WTC11 (cell line): ENCODE results near the gene PGBD1. TPM values are rescaled to one million over a fixed set of nuclear protein-coding genes. Genes with fewer than 3 reads are reported as not detected.

ENCODE experiments used
- ATAC-seq: fragments of 200-7000 bp; cut with Tn5 transposase; 2 replicates; pipeline ENCODE4 v1.10.0; 2021; ENCODE audit warnings: mild to moderate bottlenecking, moderate library complexity
- CTCF ChIA-PET: fragments of 300-600 bp; sonication (Branson Sonifier 250); formaldehyde crosslinking; loops from one replicate; lab custom pipeline; 2021; ENCODE audit warnings: antibody characterized with exemption; lab: Charles Lee
- POLR2A ChIA-PET: fragments of 350-600 bp; sonication (Branson Sonifier 250); formaldehyde crosslinking; loops from one replicate; lab custom pipeline; 2021; ENCODE audit warnings: antibody characterized with exemption; lab: Charles Lee
- DNase-seq: peaks from one replicate; pipeline ENCODE4 v3.0.0; 2021; ENCODE audit warnings: low spot score
- H3K27ac Mint-ChIP-seq: 2 replicates; pipeline ENCODE4 v1.8.0; 2021; ENCODE audit warnings: mixed read lengths
- H3K27me3 Mint-ChIP-seq: 2 replicates; pipeline ENCODE4 v1.8.0; 2021; ENCODE audit warnings: low read depth, mild to moderate bottlenecking, moderate library complexity, mixed read lengths
- H3K36me3 Mint-ChIP-seq: 2 replicates; pipeline ENCODE4 v1.8.0; 2021; ENCODE audit warnings: mixed read lengths
- H3K4me1 Mint-ChIP-seq: 2 replicates; pipeline ENCODE4 v1.8.0; 2022; ENCODE audit warnings: mixed read lengths
- H3K4me3 Mint-ChIP-seq: 2 replicates; pipeline ENCODE4 v1.8.0; 2021; ENCODE audit warnings: mild to moderate bottlenecking, moderate library complexity, mixed read lengths
- H3K9me3 Mint-ChIP-seq: 2 replicates; pipeline ENCODE4 v1.8.0; 2021; ENCODE audit warnings: mixed read lengths
- ESRRA ChIP-seq: sonication (generic); formaldehyde crosslinking; IDR thresholded peaks from 2 replicates; pipeline ENCODE4 v1.8.1; 2022; ENCODE audit warnings: mild to moderate bottlenecking, missing genetic modification reagents, borderline replicate concordance
- IRF2 ChIP-seq: sonication (generic); formaldehyde crosslinking; IDR thresholded peaks from 2 replicates; pipeline ENCODE4 v1.8.0; 2022; ENCODE audit warnings: low read depth, missing genetic modification reagents, borderline replicate concordance
- JUN ChIP-seq: sonication (generic); formaldehyde crosslinking; IDR thresholded peaks from 2 replicates; pipeline ENCODE4 v1.8.0; 2023; ENCODE audit warnings: mild to moderate bottlenecking, missing genetic modification reagents
- MYBL2 ChIP-seq: sonication (generic); formaldehyde crosslinking; IDR thresholded peaks from 2 replicates; pipeline ENCODE4 v1.8.1; 2023; ENCODE audit warnings: mild to moderate bottlenecking, moderate library complexity, missing genetic modification reagents
- NFATC4 ChIP-seq: fragments of 250-450 bp; sonication (Bioruptor Pico); IDR thresholded peaks from 2 replicates; pipeline ENCODE4 v1.9.0; 2021; ENCODE audit warnings: mild to moderate bottlenecking
- PRRX2 ChIP-seq: fragments of 250-450 bp; sonication (Bioruptor Pico); IDR thresholded peaks from 2 replicates; pipeline ENCODE4 v1.8.0; 2021; ENCODE audit warnings: mild to moderate bottlenecking
- SOX15 ChIP-seq: fragments of 250-450 bp; sonication (Bioruptor Pico); IDR thresholded peaks from 2 replicates; pipeline ENCODE4 v1.9.0; 2021; ENCODE audit warnings: mild to moderate bottlenecking
- SP1 ChIP-seq: sonication (generic); formaldehyde crosslinking; conservative IDR thresholded peaks from 2 replicates; pipeline ENCODE4 v1.8.1; 2022; ENCODE audit warnings: missing genetic modification reagents
- TCF7 ChIP-seq: sonication (generic); formaldehyde crosslinking; IDR thresholded peaks from 2 replicates; pipeline ENCODE4 v1.8.0; 2022; ENCODE audit warnings: mild to moderate bottlenecking, low read depth, missing genetic modification reagents, moderate library complexity
- TEAD4 ChIP-seq: sonication (generic); formaldehyde crosslinking; IDR thresholded peaks from 2 replicates; pipeline ENCODE4 v1.8.0; 2022; ENCODE audit warnings: mild to moderate bottlenecking, missing genetic modification reagents
- ZBTB21 ChIP-seq: sonication (generic); formaldehyde crosslinking; IDR thresholded peaks from 2 replicates; pipeline ENCODE4 v1.8.1; 2023; ENCODE audit warnings: mild to moderate bottlenecking, missing genetic modification reagents, borderline replicate concordance
- ZNF138 ChIP-seq: sonication (generic); formaldehyde crosslinking; conservative IDR thresholded peaks from 2 replicates; pipeline ENCODE4 v1.8.1; 2022; ENCODE audit warnings: mild to moderate bottlenecking, moderate library complexity, missing genetic modification reagents
- ZNF232 ChIP-seq: sonication (generic); formaldehyde crosslinking; IDR thresholded peaks from 2 replicates; pipeline ENCODE4 v1.8.0; 2022; ENCODE audit warnings: mild to moderate bottlenecking, missing genetic modification reagents
- ZNF416 ChIP-seq: fragments of 250-450 bp; sonication (Bioruptor Pico); IDR thresholded peaks from 2 replicates; pipeline ENCODE4 v1.9.0; 2021; ENCODE audit warnings: mild to moderate bottlenecking, inconsistent platforms
- total RNA-seq: library from RNA; stranded (reverse); gene quantifications from 3 replicates; pipeline ENCODE4 v1.2.3, GENCODE V29; 2021
- TF ChIP-seq, protein P1 (sequence below): fragments of 250-450 bp; sonication (Bioruptor Pico); conservative IDR thresholded peaks from 2 replicates; pipeline ENCODE4 v1.9.0; 2021; ENCODE audit warnings: mild to moderate bottlenecking
- TF ChIP-seq, protein P2 (sequence below): sonication (generic); formaldehyde crosslinking; IDR thresholded peaks from 2 replicates; pipeline ENCODE4 v1.8.1; 2023; ENCODE audit warnings: mild to moderate bottlenecking, missing genetic modification reagents
- TF ChIP-seq, protein P3 (sequence below): fragments of 200-600 bp; IDR thresholded peaks from 2 replicates; pipeline ENCODE4 v1.8.0; 2022; ENCODE audit warnings: antibody characterized with exemption
- TF ChIP-seq, protein P4 (sequence below): fragments of 250-450 bp; sonication (Bioruptor Pico); IDR thresholded peaks from 2 replicates; pipeline ENCODE4 v1.9.0; 2021; ENCODE audit warnings: mild to moderate bottlenecking
- TF ChIP-seq, protein P5 (sequence below): sonication (generic); formaldehyde crosslinking; conservative IDR thresholded peaks from 2 replicates; pipeline ENCODE4 v1.8.1; 2023; ENCODE audit warnings: mild to moderate bottlenecking, low read depth, missing genetic modification reagents, moderate library complexity
- TF ChIP-seq, protein P6 (sequence below): sonication (generic); formaldehyde crosslinking; IDR thresholded peaks from 2 replicates; pipeline ENCODE4 v1.8.0; 2023; ENCODE audit warnings: missing genetic modification reagents

Gene PGBD1
- total RNA-seq, 1 experiment from 2014 or later: 6.9 TPM

DNA sequence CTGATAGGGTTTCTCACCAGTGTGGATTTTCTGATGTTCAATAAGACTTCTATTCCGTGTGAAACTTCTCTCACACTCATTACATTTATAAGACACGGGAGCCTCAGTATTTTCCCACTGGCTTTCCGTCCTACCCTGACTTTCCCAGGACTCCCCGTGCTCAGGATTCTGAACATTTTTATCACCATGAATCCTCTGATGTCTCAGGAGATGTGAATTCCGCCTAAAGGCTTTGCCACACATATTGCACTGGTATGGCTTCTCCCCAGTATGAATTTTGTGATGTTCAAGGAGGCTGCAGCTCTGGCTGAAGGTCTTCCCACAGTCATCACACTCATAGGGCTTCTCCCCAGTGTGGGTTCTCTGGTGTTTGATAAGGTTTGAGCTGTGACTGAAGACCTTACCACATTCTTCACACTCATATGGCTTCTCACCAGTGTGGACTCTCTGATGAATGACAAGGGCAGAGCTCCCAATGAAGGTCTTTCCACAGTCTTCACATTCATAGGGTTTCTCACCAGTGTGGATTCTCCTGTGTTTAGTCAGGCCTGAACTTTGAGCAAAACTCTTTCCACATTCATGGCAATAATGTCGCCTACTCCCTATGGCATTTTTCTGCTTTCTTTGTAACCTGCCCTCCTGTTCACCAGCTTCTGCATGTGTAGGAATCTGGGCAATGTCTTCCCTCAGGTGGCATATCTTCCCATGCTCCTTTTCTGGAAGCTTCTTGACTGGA lies 36.0 kb upstream of the PGBD1 start:
- ChIA-PET CTCF (no interaction called here), POLR2A (no interaction called here)
- H3K4me3 Mint-ChIP-seq: no peak overlapping the region
- H3K36me3 Mint-ChIP-seq: peaks cover 37% of the 10 kb centered on the region
- ATAC-seq: no peak
- H3K4me1 Mint-ChIP-seq: no peaks in the 10 kb centered on the region
- TF ChIP-seq SP1 (CRISPR knock-in tag): no peak
- TF ChIP-seq, protein P1, sequence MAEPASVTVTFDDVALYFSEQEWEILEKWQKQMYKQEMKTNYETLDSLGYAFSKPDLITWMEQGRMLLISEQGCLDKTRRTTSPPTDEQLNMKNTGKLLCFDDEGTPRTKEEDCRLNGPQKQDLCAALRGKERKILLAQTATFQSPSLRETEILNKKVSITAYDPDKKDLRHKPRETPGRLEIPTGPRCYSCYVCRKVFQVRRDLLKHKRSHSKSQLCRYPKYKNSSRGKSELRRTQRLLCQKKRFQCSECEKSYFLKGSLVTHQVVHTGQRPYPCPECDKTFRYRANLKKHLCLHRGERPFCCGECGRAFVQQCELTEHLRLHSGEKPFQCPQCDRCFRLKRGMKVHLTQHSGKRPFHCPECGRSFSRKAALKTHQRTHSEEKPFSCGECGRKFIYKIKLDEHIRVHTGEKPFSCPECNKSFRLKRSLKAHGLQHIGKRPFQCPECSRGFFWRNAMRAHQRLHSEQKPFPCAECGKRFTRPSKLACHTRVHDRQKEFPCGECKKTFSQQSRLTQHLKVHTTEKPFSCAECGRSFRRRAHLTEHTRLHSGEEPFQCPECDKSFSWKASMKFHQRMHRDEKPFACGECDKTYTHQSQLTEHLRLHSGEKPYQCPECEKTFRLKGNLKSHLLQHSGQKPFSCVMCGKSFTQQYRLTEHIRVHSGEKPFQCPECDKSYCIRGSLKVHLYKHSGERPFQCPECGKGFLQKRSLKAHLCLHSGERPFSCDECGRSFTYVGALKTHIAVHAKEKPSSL (CRISPR knock-in tag): no peak
- no peak for TF ChIP-seq ESRRA (CRISPR knock-in tag)
- TF ChIP-seq ZNF138 (CRISPR knock-in tag): no peak
- TF ChIP-seq, protein P2, sequence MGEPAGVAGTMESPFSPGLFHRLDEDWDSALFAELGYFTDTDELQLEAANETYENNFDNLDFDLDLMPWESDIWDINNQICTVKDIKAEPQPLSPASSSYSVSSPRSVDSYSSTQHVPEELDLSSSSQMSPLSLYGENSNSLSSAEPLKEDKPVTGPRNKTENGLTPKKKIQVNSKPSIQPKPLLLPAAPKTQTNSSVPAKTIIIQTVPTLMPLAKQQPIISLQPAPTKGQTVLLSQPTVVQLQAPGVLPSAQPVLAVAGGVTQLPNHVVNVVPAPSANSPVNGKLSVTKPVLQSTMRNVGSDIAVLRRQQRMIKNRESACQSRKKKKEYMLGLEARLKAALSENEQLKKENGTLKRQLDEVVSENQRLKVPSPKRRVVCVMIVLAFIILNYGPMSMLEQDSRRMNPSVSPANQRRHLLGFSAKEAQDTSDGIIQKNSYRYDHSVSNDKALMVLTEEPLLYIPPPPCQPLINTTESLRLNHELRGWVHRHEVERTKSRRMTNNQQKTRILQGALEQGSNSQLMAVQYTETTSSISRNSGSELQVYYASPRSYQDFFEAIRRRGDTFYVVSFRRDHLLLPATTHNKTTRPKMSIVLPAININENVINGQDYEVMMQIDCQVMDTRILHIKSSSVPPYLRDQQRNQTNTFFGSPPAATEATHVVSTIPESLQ (CRISPR knock-in tag): no peak
- TF ChIP-seq, protein P3, sequence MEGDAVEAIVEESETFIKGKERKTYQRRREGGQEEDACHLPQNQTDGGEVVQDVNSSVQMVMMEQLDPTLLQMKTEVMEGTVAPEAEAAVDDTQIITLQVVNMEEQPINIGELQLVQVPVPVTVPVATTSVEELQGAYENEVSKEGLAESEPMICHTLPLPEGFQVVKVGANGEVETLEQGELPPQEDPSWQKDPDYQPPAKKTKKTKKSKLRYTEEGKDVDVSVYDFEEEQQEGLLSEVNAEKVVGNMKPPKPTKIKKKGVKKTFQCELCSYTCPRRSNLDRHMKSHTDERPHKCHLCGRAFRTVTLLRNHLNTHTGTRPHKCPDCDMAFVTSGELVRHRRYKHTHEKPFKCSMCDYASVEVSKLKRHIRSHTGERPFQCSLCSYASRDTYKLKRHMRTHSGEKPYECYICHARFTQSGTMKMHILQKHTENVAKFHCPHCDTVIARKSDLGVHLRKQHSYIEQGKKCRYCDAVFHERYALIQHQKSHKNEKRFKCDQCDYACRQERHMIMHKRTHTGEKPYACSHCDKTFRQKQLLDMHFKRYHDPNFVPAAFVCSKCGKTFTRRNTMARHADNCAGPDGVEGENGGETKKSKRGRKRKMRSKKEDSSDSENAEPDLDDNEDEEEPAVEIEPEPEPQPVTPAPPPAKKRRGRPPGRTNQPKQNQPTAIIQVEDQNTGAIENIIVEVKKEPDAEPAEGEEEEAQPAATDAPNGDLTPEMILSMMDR: no peak
- TF ChIP-seq TEAD4 (CRISPR knock-in tag): no peak
- no peak for TF ChIP-seq JUN (CRISPR knock-in tag)
- TF ChIP-seq, protein P4, sequence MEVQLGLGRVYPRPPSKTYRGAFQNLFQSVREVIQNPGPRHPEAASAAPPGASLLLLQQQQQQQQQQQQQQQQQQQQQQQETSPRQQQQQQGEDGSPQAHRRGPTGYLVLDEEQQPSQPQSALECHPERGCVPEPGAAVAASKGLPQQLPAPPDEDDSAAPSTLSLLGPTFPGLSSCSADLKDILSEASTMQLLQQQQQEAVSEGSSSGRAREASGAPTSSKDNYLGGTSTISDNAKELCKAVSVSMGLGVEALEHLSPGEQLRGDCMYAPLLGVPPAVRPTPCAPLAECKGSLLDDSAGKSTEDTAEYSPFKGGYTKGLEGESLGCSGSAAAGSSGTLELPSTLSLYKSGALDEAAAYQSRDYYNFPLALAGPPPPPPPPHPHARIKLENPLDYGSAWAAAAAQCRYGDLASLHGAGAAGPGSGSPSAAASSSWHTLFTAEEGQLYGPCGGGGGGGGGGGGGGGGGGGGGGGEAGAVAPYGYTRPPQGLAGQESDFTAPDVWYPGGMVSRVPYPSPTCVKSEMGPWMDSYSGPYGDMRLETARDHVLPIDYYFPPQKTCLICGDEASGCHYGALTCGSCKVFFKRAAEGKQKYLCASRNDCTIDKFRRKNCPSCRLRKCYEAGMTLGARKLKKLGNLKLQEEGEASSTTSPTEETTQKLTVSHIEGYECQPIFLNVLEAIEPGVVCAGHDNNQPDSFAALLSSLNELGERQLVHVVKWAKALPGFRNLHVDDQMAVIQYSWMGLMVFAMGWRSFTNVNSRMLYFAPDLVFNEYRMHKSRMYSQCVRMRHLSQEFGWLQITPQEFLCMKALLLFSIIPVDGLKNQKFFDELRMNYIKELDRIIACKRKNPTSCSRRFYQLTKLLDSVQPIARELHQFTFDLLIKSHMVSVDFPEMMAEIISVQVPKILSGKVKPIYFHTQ (CRISPR knock-in tag): no peak
- no peak for TF ChIP-seq NFATC4 (CRISPR knock-in tag)
- TF ChIP-seq PRRX2: no peak
- TF ChIP-seq MYBL2 (CRISPR knock-in tag): no peak
- TF ChIP-seq, protein P5, sequence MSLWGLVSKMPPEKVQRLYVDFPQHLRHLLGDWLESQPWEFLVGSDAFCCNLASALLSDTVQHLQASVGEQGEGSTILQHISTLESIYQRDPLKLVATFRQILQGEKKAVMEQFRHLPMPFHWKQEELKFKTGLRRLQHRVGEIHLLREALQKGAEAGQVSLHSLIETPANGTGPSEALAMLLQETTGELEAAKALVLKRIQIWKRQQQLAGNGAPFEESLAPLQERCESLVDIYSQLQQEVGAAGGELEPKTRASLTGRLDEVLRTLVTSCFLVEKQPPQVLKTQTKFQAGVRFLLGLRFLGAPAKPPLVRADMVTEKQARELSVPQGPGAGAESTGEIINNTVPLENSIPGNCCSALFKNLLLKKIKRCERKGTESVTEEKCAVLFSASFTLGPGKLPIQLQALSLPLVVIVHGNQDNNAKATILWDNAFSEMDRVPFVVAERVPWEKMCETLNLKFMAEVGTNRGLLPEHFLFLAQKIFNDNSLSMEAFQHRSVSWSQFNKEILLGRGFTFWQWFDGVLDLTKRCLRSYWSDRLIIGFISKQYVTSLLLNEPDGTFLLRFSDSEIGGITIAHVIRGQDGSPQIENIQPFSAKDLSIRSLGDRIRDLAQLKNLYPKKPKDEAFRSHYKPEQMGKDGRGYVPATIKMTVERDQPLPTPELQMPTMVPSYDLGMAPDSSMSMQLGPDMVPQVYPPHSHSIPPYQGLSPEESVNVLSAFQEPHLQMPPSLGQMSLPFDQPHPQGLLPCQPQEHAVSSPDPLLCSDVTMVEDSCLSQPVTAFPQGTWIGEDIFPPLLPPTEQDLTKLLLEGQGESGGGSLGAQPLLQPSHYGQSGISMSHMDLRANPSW (CRISPR knock-in tag): no peak
- TF ChIP-seq, protein P6, sequence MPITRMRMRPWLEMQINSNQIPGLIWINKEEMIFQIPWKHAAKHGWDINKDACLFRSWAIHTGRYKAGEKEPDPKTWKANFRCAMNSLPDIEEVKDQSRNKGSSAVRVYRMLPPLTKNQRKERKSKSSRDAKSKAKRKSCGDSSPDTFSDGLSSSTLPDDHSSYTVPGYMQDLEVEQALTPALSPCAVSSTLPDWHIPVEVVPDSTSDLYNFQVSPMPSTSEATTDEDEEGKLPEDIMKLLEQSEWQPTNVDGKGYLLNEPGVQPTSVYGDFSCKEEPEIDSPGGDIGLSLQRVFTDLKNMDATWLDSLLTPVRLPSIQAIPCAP: no peak
- TF ChIP-seq ZBTB21 (CRISPR knock-in tag): no peak
- TF ChIP-seq IRF2 (CRISPR knock-in tag): no peak
- no peak for TF ChIP-seq SOX15 (CRISPR knock-in tag)
- TF ChIP-seq ZNF232 (CRISPR knock-in tag): no peak
- TF ChIP-seq TCF7: no peak
- TF ChIP-seq ZNF416 (CRISPR knock-in tag): no peak
- no peaks in the 10 kb centered on the region for H3K9me3 Mint-ChIP-seq
- H3K27me3 Mint-ChIP-seq: no peaks in the 10 kb centered on the region
- DNase-seq: no peak
- H3K27ac Mint-ChIP-seq: no peak overlapping the region
